LNCaP clone FGC (cell line): ENCODE data around the gene NEUROD2.

Experiments used
- DNase-seq: peaks from one replicate; pipeline ENCODE4 v3.0.0-alpha.2; 2011; ENCODE audit warnings: low read depth
- H3K4me3 ChIP-seq: 2 replicates; pipeline ENCODE4 v1.5.1; 2011; ENCODE audit warnings: mild to moderate bottlenecking, low read depth, low read length, control low read depth
- CTCF ChIP-seq: IDR thresholded peaks from 2 replicates; pipeline ENCODE4 v1.5.1; 2012; ENCODE audit warnings: mild to moderate bottlenecking; ENCODE audit not compliant: control insufficient read depth, insufficient read depth; ENCODE audit errors: extremely low read depth

NEUROD2 gene

GRCh38 chr17:39555368-39555767, 52.4 kb downstream of the NEUROD2 start:
- no peak overlapping the region for H3K4me3 ChIP-seq
- TF ChIP-seq CTCF: no peak
- DNase-seq: no peak
